Tibial artery (tissue), 4 donors: ENCODE data around the gene DAPK2.
"Not testable (repeated sequence)": the region's sequence is repeated elsewhere in the genome, so short reads cannot be mapped to it uniquely, and the experiment has no call there.

Source experiments
- DNase-seq, 2 donors: peaks; one replicate each; pipeline ENCODE4 v3.0.0-alpha.2; 2019
- H3K27ac ChIP-seq, 2 donors: fragments of 200-600 bp; sonication (generic) in 1 of 2; 1 replicate in 1 of 2; 2 replicates in 1 of 2; pipeline ENCODE4 v1.5.1; 2018 to 2019; ENCODE audit warnings: mild to moderate bottlenecking in 1 of 2
- H3K27me3 ChIP-seq, 2 donors: fragments of 200-600 bp; sonication (generic) in 1 of 2; one replicate each; pipeline versions ENCODE4 v1.5.1 to v1.6.0; 2016 to 2019
- H3K36me3 ChIP-seq, 3 donors: fragments of 200-600 bp; sonication (generic) in 2 of 3; one replicate each; pipeline ENCODE4 v1.5.1; 2016 to 2019; ENCODE audit warnings: mild to moderate bottlenecking in 2 of 3
- H3K4me1 ChIP-seq, 4 donors: fragments of 200-600 bp; sonication (generic) in 2 of 4; 1 replicate in 3 of 4; 2 replicates in 1 of 4; pipeline ENCODE4 v1.5.1; 2016 to 2019
- H3K4me3 ChIP-seq, 2 donors: fragments of 200-600 bp; sonication (generic) in 1 of 2; 1 replicate in 1 of 2; 2 replicates in 1 of 2; pipeline ENCODE4 v1.5.1; 2018 to 2019; ENCODE audit warnings: mild to moderate bottlenecking in 2 of 2
- H3K9me3 ChIP-seq, 3 donors: fragments of 200-600 bp; sonication (generic) in 1 of 3; one replicate each; pipeline ENCODE4 v1.5.1; 2016 to 2019
- CTCF ChIP-seq, 2 experiments: fragments of 200-600 bp in 1 of 2; fragments of 450-650 bp in 1 of 2; IDR thresholded peaks; one replicate each; pipeline ENCODE4 v1.5.1; 2017 to 2019; ENCODE audit warnings: antibody characterized with exemption in 2 of 2, mild to moderate bottlenecking in 1 of 2, moderate library complexity in 1 of 2
- intact Hi-C: fragments of 100-400 bp; cut with DNase I; formaldehyde crosslinking; loops from one replicate; pipeline ENCODE4 v1.15.0; 2023; ENCODE audit warnings: low total_unique reads

The DAPK2 gene

GRCh38 chr15:63905131-63905530 is 141.2 kb downstream of the DAPK2 start:
- Histone ChIP-seq H3K27me3 (no peaks in the 10 kb centered on the region), H3K36me3 (no peaks in the 10 kb centered on the region), H3K9me3 (no peaks in the 10 kb centered on the region), H3K27ac (no peak overlapping the region), H3K4me3 (no peak overlapping the region), H3K4me1 (peaks cover 0 to 14% (median 10%) of the 10 kb centered on the region in 4 donors)
- intact Hi-C loops: no loop called here
- no peak for TF ChIP-seq CTCF (IDR thresholded peaks at IDR 0.05)
- DNase-seq: peak in 1 of 2 donors; percentile 48

- Histone ChIP-seq H3K27ac (no peak overlapping the region), H3K27me3 (no peaks in the 10 kb centered on the region), H3K4me3 (no peak overlapping the region), H3K4me1 (peaks cover 0 to 3% (median under 1%) of the 10 kb centered on the region in 4 donors), H3K36me3 (no peaks in the 10 kb centered on the region), H3K9me3 (no peaks in the 10 kb centered on the region)
- TF ChIP-seq CTCF (IDR thresholded peaks at IDR 0.05): no peak
- intact Hi-C loops: no loop called here
- DNase-seq: no peak
Measured at GRCh38 chr15:63904042-63904441, 142.2 kb downstream of the DAPK2 start.

- H3K4me1 ChIP-seq: no peaks in the 10 kb centered on the region
- H3K27ac ChIP-seq: no peak overlapping the region
- intact Hi-C loops: no loop called here
- H3K9me3 ChIP-seq: no peaks in the 10 kb centered on the region
- no peak for DNase-seq
- H3K4me3 ChIP-seq: no peak overlapping the region
- H3K27me3 ChIP-seq: no peaks in the 10 kb centered on the region
- no peak for TF ChIP-seq CTCF (IDR thresholded peaks at IDR 0.05)
- no peaks in the 10 kb centered on the region for H3K36me3 ChIP-seq
Measured at GRCh38 chr15:63902671-63903035, 143.6 kb downstream of the DAPK2 start.

GRCh38 chr15:63901912-63902670 is 144.2 kb downstream of the DAPK2 start:
- Histone ChIP-seq H3K9me3 (no peaks in the 10 kb centered on the region), H3K4me3 (no peak overlapping the region), H3K27me3 (no peaks in the 10 kb centered on the region), H3K36me3 (no peaks in the 10 kb centered on the region), H3K4me1 (no peaks in the 10 kb centered on the region), H3K27ac (no peak overlapping the region)
- TF ChIP-seq CTCF (IDR thresholded peaks at IDR 0.05): no peak
- DNase-seq: no peak
- intact Hi-C loops: no loop called here

- TF ChIP-seq CTCF (IDR thresholded peaks at IDR 0.05): no peak
- Histone ChIP-seq H3K9me3 (no peaks in the 10 kb centered on the region), H3K4me1 (peaks cover 0 to 10% (median 0%) of the 10 kb centered on the region in 4 donors), H3K36me3 (no peaks in the 10 kb centered on the region), H3K4me3 (no peak overlapping the region), H3K27me3 (no peaks in the 10 kb centered on the region), H3K27ac (no peak overlapping the region)
- intact Hi-C loops: no loop called here
- DNase-seq: peak in 1 of 2 donors; percentile 28
Measured at GRCh38 chr15:63900306-63900705, 146.0 kb downstream of the DAPK2 start.

GRCh38 chr15:63899606-63900005 is 146.7 kb downstream of the DAPK2 start:
- H3K27me3 ChIP-seq, H3K27ac ChIP-seq, H3K36me3 ChIP-seq, H3K4me3 ChIP-seq, H3K4me1 ChIP-seq, H3K9me3 ChIP-seq, intact Hi-C loops: not testable (repeated sequence)
- DNase-seq: peak in 1 of 2 donors; percentile 23
